Fibroblast of lung (primary cell): ENCODE measurements around the gene DNER. TPM values are rescaled to one million over a fixed set of nuclear protein-coding genes. Genes with fewer than 3 reads are reported as not detected.
A peak's percentile ranks its signal among the peaks of the same experiment; 100 is the strongest.

Experiments
- DNase-seq, 2 donors: peaks; one replicate each; pipeline versions ENCODE4 v3.0.0 to v3.0.0-alpha.2; 2010; ENCODE audit warnings: low read depth in 2 of 2
- H2AFZ ChIP-seq: 2 replicates; pipeline ENCODE4 v1.5.1; 2012; ENCODE audit warnings: low read length, control low read depth, inconsistent platforms
- H3K27ac ChIP-seq: 2 replicates; pipeline ENCODE4 v1.5.1; 2011; ENCODE audit warnings: low read length, control low read depth; ENCODE audit not compliant: insufficient read depth
- H3K27me3 ChIP-seq: 2 replicates; pipeline ENCODE4 v1.5.1; 2011; ENCODE audit warnings: mild to moderate bottlenecking, low read length; ENCODE audit not compliant: control insufficient read depth, insufficient read depth
- H3K36me3 ChIP-seq: 2 replicates; pipeline ENCODE4 v1.5.1; 2011; ENCODE audit warnings: low read length; ENCODE audit not compliant: control insufficient read depth, insufficient read depth
- H3K4me1 ChIP-seq: 2 replicates; pipeline ENCODE4 v1.5.1; 2011; ENCODE audit warnings: low read length; ENCODE audit not compliant: control insufficient read depth, insufficient read depth; ENCODE audit errors: extremely low read depth
- H3K4me2 ChIP-seq: 2 replicates; pipeline ENCODE4 v1.5.1; 2011; ENCODE audit warnings: low read length, control low read depth; ENCODE audit not compliant: insufficient read depth; ENCODE audit errors: extremely low read depth
- H3K4me3 ChIP-seq, 4 experiments: fragments of 200-600 bp in 1 of 4; sonication (generic) in 1 of 4; replicated peaks in 1 of 4; 2 replicates each; pipeline ENCODE4 v1.5.1; 2011 to 2016; ENCODE audit warnings: low read length in 4 of 4, low read depth in 3 of 4, mild to moderate bottlenecking in 3 of 4, control low read depth in 2 of 4, inconsistent platforms in 1 of 4, mixed read lengths in 1 of 4; ENCODE audit not compliant: insufficient read depth in 1 of 4; ENCODE audit errors: control extremely low read depth in 1 of 4
- H3K79me2 ChIP-seq: 2 replicates; pipeline ENCODE4 v1.5.1; 2012; ENCODE audit warnings: mild to moderate bottlenecking, low read length, inconsistent platforms; ENCODE audit not compliant: control insufficient read depth, insufficient read depth
- H3K9ac ChIP-seq: 2 replicates; pipeline ENCODE4 v1.5.1; 2011; ENCODE audit warnings: mild to moderate bottlenecking, low read length, control low read depth; ENCODE audit not compliant: insufficient read depth
- H3K9me3 ChIP-seq: 2 replicates; pipeline ENCODE4 v1.5.1; 2012; ENCODE audit warnings: low read depth, low read length; ENCODE audit not compliant: control insufficient read depth, insufficient read depth
- H4K20me1 ChIP-seq: 2 replicates; pipeline ENCODE4 v1.5.1; 2011; ENCODE audit warnings: low read length; ENCODE audit not compliant: control insufficient read depth, insufficient read depth; ENCODE audit errors: extremely low read depth
- CTCF ChIP-seq, 2 donors: IDR thresholded peaks in 1 of 2; conservative IDR thresholded peaks in 1 of 2; 1 replicate in 1 of 2; 2 replicates in 1 of 2; pipeline ENCODE4 v1.5.1; 2011 to 2012; ENCODE audit warnings: low read length in 2 of 2, control low read depth in 1 of 2, inconsistent platforms in 1 of 2, low read depth in 1 of 2, mild to moderate bottlenecking in 1 of 2
- EZH2 ChIP-seq: IDR thresholded peaks from 2 replicates; pipeline ENCODE4 v1.5.1; 2012; ENCODE audit warnings: low read length, control low read depth, mild to moderate bottlenecking; ENCODE audit errors: missing control alignments
- polyA plus RNA-seq, 2 donors: library from polyadenylated mRNA; depleted of rRNA in 1 of 2; stranded (reverse) in 1 of 2; unstranded in 1 of 2; fragments of >200 nt; gene quantifications; 2 replicates each; pipeline ENCODE4 v1.2.1, GENCODE V29; 2011 to 2012; ENCODE audit warnings: missing spikeins in 1 of 2
- total RNA-seq: library from RNA; depleted of rRNA; stranded (reverse); fragments of >200 nt; gene quantifications from 2 replicates; pipeline ENCODE4 v1.2.1, GENCODE V29; 2014

DNER gene
- total and polyA plus RNA-seq, 2 donors (not counting 1 experiment from before 2014, with no cell fraction given) = 0.33 to 0.43 TPM

DNA sequence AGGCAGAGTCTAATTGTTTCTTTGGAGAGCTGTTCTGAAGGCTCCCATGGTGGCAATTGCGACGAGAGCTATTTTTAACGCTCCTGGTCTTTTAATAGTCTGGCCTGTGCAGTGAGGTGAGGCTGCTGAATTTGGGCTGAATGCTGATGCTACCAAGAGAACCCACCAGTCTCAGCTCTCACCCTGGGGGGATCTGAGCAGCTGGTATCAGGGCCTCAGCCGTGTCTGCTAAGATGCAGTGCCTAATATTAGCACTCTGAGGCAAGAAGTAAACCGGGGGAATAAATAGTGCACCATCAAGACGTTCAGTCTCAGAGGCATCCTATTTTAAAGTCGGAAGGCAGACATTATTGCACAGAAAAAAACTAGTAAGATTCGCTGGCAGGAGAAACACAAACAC is 228.5 kb downstream of the DNER start:
- H3K27me3 ChIP-seq = no peaks in the 10 kb centered on the region
- H3K4me1 ChIP-seq = no peaks in the 10 kb centered on the region
- no peaks in the 10 kb centered on the region for H3K79me2 ChIP-seq
- H2AFZ ChIP-seq = no peak overlapping the region
- no peak overlapping the region for H3K27ac ChIP-seq
- no peak overlapping the region for H3K9ac ChIP-seq
- H3K4me3 ChIP-seq = no peak overlapping the region
- no peak for TF ChIP-seq CTCF (conservative IDR thresholded peaks at IDR 0.05 in 1 of 2, IDR thresholded peaks at IDR 0.05 in 1 of 2; ENCODE audit: low read depth in 1 of 2, low read length in 2 of 2)
- no peak for TF ChIP-seq EZH2
- H3K4me2 ChIP-seq = no peak overlapping the region
- no peaks in the 10 kb centered on the region for H3K9me3 ChIP-seq
- no peak for DNase-seq
- no peaks in the 10 kb centered on the region for H4K20me1 ChIP-seq
- no peaks in the 10 kb centered on the region for H3K36me3 ChIP-seq

- no peaks in the 10 kb centered on the region for H3K36me3 ChIP-seq
- no peaks in the 10 kb centered on the region for H4K20me1 ChIP-seq
- no peaks in the 10 kb centered on the region for H3K4me1 ChIP-seq
These were observed 237.0 kb downstream of the DNER start for GRCh38 chr2:229477269-229477755.

GRCh38 chr2:229475778-229476177 is 238.6 kb downstream of the DNER start:
- Histone ChIP-seq H4K20me1 (no peaks in the 10 kb centered on the region), H3K27ac (no peak overlapping the region), H3K9ac (no peak overlapping the region), H3K4me3 (no peak overlapping the region), H3K36me3 (no peaks in the 10 kb centered on the region), H3K79me2 (no peaks in the 10 kb centered on the region), H3K9me3 (no peaks in the 10 kb centered on the region), H3K27me3 (no peaks in the 10 kb centered on the region), H3K4me2 (peak overlapping the region; percentile 32), H2AFZ (no peak overlapping the region), H3K4me1 (no peaks in the 10 kb centered on the region)
- DNase-seq = peak in 1 of 2 donors; percentile 55
- TF ChIP-seq CTCF (conservative IDR thresholded peaks at IDR 0.05 in 1 of 2, IDR thresholded peaks at IDR 0.05 in 1 of 2; ENCODE audit: low read depth in 1 of 2, low read length in 2 of 2) (no peak), EZH2 (no peak)

More at GRCh38 chr2:229477269-229477755, 237.0 kb downstream of the DNER start:
- no peaks in the 10 kb centered on the region for H3K9me3 ChIP-seq
- no peak for DNase-seq
- TF ChIP-seq EZH2 (no peak), CTCF (conservative IDR thresholded peaks at IDR 0.05 in 1 of 2, IDR thresholded peaks at IDR 0.05 in 1 of 2; ENCODE audit: low read depth in 1 of 2, low read length in 2 of 2) (no peak)
- no peaks in the 10 kb centered on the region for H3K27me3 ChIP-seq
- no peak overlapping the region for H3K27ac ChIP-seq
- no peak overlapping the region for H3K4me2 ChIP-seq
- H3K79me2 ChIP-seq = no peaks in the 10 kb centered on the region
- no peak overlapping the region for H3K9ac ChIP-seq
- no peak overlapping the region for H3K4me3 ChIP-seq
- H2AFZ ChIP-seq = no peak overlapping the region
